ENCODE results near the gene EML6. TPM values are rescaled to one million over a fixed set of nuclear protein-coding genes. Genes with fewer than 3 reads are reported as not detected.

The EML6 gene
- total and polyA plus RNA-seq, 2 experiments from 2014 or later = 2.7 to 6.2 TPM

DNA sequence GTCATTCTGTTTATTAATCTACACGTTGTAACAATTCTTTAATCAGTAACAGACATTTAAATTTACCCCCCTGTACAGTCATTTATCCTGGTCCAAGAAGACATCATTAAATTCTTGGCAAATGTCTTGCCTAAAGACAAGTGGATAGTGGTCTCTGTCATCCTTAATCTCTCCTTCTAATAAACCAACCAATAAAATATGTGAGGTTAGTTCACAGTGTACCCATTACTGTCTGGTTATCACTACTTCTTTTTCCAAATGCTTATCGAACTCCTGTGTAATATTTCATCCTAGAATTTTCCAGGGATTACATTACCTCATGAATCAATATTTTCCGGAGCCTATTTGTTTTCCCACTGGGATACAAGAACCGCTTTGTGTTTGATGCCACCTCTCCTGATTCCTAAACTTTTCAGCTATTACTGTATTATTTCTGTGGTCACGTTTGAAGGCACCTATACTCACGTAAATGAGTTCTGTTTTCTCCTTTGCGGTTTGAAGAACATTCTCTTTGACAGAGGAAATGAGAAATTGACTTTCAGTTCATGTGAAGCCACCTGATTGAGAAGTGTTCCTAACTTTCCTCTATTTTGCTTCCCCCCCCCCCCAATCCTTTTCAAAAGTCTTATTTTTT, 195.3 kb downstream of the EML6 start (continued):
- TF ChIP-seq ZNF462 (CRISPR knock-in tag; IDR thresholded peaks at IDR 0.05) (no peak), STAT1 (IDR thresholded peaks at IDR 0.05; ENCODE audit: unreplicated experiment) (no peak), EZH2phosphoT487 (IDR thresholded peaks at IDR 0.05; ENCODE audit: unreplicated experiment) (no peak), REST (IDR thresholded peaks at IDR 0.05; ENCODE audit: unreplicated experiment) (no peak)

- no peaks in the 10 kb centered on the region for H3K9me2 ChIP-seq (ENCODE audit: insufficient read depth)
- H3K36me3 ChIP-seq (ENCODE audit: insufficient read depth) = no peaks in the 10 kb centered on the region
- no peak overlapping the region for H3K4me2 ChIP-seq
- Mint-ChIP-seq H3K36me3 (ENCODE audit: low read depth) (no peaks in the 10 kb centered on the region), H3K27me3 (ENCODE audit: insufficient read depth, low read depth, poor library complexity) (peaks cover 2% of the 10 kb centered on the region), H3K27ac (no peak overlapping the region), H3K4me1 (no peaks in the 10 kb centered on the region; the same call in 2 of the 3 replicates), H3K4me3 (no peak overlapping the region), H3K9me3 (0 out of 3 replicates have a peak, but pooled peaks cover 3% of the 10 kb centered on the region)
- no peaks in the 10 kb centered on the region for H4K20me1 ChIP-seq (replicated peaks; ENCODE audit: insufficient read depth)
- no peak for ATAC-seq
- H3K4me1 ChIP-seq (ENCODE audit: insufficient read depth) = no peaks in the 10 kb centered on the region
- H3K27me3 ChIP-seq (ENCODE audit: insufficient read depth) = no peaks in the 10 kb centered on the region
- no peak overlapping the region for H2AFZ ChIP-seq
- no peak for DNase-seq (ENCODE audit: low spot score)
- TF ChIP-seq ZNF114 (CRISPR knock-in tag; IDR thresholded peaks at IDR 0.05) (no peak), EZH2phosphoT487 (IDR thresholded peaks at IDR 0.05; ENCODE audit: unreplicated experiment) (no peak), ETS1 (IDR thresholded peaks at IDR 0.05) (no peak), REST (IDR thresholded peaks at IDR 0.05; ENCODE audit: unreplicated experiment) (no peak), ZNF331 (CRISPR knock-in tag; IDR thresholded peaks at IDR 0.05; ENCODE audit: low read depth) (no peak)
- no peaks in the 10 kb centered on the region for H3K79me2 ChIP-seq (replicated peaks; ENCODE audit: insufficient read depth)
- no peak overlapping the region for H3K27ac ChIP-seq (ENCODE audit: low read depth)
- no peak overlapping the region for H3K4me3 ChIP-seq
- no peaks in the 10 kb centered on the region for H3F3A ChIP-seq (replicated peaks; ENCODE audit: low read depth)
These were observed 197.2 kb downstream of the EML6 start for GRCh38 chr2:54920660-54921059.

Measured in GM23338 (cell line).